RWPE2 (cell line): ENCODE measurements around the gene SHROOM3.

Source experiments
- ATAC-seq: fragments of 200-7000 bp; cut with Tn5 transposase; 3 replicates; pipeline ENCODE4 v1.9.1; 2021; ENCODE audit warnings: low read depth
- DNase-seq: peaks from one replicate; pipeline ENCODE4 v3.0.0-alpha.2; 2020; ENCODE audit warnings: low spot score
- H3K27ac ChIP-seq: fragments of 450-650 bp; 2 replicates; pipeline ENCODE4 v1.5.1; 2017; ENCODE audit warnings: mild to moderate bottlenecking; ENCODE audit not compliant: poor library complexity, severe bottlenecking
- H3K27me3 ChIP-seq: fragments of 250-450 bp; sonication (Bioruptor Pico); 2 replicates; pipeline ENCODE4 v1.5.1; 2021; ENCODE audit warnings: mild to moderate bottlenecking, moderate library complexity; ENCODE audit not compliant: insufficient read depth, poor library complexity, severe bottlenecking
- H3K36me3 ChIP-seq: fragments of 250-450 bp; sonication (Bioruptor Pico); 2 replicates; pipeline ENCODE4 v1.5.1; 2020; ENCODE audit warnings: low read depth, mild to moderate bottlenecking, moderate library complexity
- H3K4me1 ChIP-seq: fragments of 250-450 bp; sonication (Bioruptor Pico); 2 replicates; pipeline ENCODE4 v1.5.1; 2021; ENCODE audit warnings: mild to moderate bottlenecking, moderate library complexity; ENCODE audit not compliant: insufficient read depth, poor library complexity, severe bottlenecking
- H3K4me3 ChIP-seq: fragments of 250-450 bp; sonication (Bioruptor Pico); 2 replicates; pipeline ENCODE4 v1.5.1; 2021; ENCODE audit warnings: mild to moderate bottlenecking, moderate library complexity; ENCODE audit not compliant: severe bottlenecking
- H3K9me3 ChIP-seq: fragments of 250-450 bp; sonication (Bioruptor Pico); 2 replicates; pipeline ENCODE4 v1.5.1; 2021; ENCODE audit warnings: mild to moderate bottlenecking, moderate library complexity; ENCODE audit not compliant: severe bottlenecking
- CTCF ChIP-seq: fragments of 450-650 bp; IDR thresholded peaks from one replicate; pipeline ENCODE4 v1.5.1; 2017; ENCODE audit warnings: mild to moderate bottlenecking, moderate library complexity; ENCODE audit not compliant: poor library complexity, severe bottlenecking

SHROOM3 gene

DNA sequence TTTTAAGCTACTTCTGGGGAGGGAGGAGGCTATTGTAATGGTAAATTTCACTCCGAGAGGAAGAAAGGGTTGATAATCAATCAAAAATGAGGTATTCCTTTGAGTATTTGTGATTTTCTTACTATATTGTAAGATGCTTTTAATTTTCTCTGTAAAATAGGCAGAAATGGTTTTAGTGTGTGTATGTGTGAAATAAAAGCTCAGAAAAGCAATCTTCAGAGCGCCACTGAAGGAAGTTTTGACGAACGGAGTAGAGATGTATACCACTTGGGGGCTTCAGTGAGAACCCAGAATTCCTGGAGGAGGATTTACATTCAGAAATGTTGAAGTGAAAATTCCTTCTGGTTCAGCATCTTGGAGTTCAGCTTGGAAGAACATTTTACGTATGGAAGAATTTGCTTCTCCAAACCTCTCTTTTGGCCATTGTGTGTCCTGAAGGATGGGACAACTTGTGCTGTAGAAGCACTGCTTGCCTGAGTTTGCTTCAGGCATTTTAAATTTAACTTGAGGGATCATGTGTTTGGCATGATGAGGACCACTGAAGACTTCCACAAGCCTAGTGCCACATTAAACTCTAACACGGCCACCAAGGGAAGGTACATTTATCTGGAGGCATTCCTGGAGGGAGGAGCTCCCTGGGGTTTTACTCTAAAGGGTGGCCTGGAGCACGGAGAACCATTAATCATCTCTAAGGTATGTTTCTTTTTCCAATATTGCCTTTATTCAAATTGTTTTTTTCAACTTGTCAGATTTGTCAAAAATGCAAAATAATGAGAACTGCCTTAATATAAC, 695 bp downstream of the SHROOM3 start:
- no peaks in the 10 kb centered on the region for H3K36me3 ChIP-seq
- no peak overlapping the region for H3K27ac ChIP-seq
- no peaks in the 10 kb centered on the region for H3K9me3 ChIP-seq
- H3K4me1 ChIP-seq: peaks cover 3% of the 10 kb centered on the region
- TF ChIP-seq CTCF: no peak
- H3K4me3 ChIP-seq: no peak overlapping the region
- ATAC-seq (no peak), DNase-seq (no peak)
- H3K27me3 ChIP-seq: no peaks in the 10 kb centered on the region

- Histone ChIP-seq H3K4me3 (no peak overlapping the region), H3K9me3 (no peaks in the 10 kb centered on the region), H3K27ac (no peak overlapping the region), H3K36me3 (no peaks in the 10 kb centered on the region), H3K27me3 (no peaks in the 10 kb centered on the region), H3K4me1 (peaks cover 1% of the 10 kb centered on the region)
- no peak for TF ChIP-seq CTCF
- DNase-seq (no peak), ATAC-seq (no peak)
Measured at GRCh38 chr4:76439491-76439890, 4.5 kb downstream of the SHROOM3 start.

DNA sequence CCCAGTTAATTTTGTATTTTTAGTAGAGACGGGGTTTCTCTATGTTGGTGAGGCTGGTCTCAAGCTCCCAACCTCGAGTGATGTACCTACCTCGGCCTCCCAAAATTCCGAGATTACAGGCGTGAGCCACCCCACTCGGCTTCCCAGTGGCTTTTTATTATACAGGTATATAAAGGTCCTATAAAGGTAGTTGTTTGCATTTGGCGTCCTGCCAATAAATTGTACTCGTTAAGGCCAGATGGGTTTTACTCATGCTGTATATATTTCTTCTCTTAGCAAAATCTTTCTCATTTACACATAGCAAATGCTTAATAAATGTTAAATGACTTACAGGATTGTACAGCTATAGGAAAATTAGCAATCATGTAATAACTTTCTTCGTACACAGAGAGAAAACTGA, 6.9 kb downstream of the SHROOM3 start:
- ATAC-seq (no peak), DNase-seq (no peak)
- Histone ChIP-seq H3K27me3 (no peaks in the 10 kb centered on the region), H3K9me3 (no peaks in the 10 kb centered on the region), H3K4me3 (no peak overlapping the region), H3K4me1 (no peaks in the 10 kb centered on the region), H3K27ac (no peak overlapping the region), H3K36me3 (no peaks in the 10 kb centered on the region)
- no peak for TF ChIP-seq CTCF

DNA sequence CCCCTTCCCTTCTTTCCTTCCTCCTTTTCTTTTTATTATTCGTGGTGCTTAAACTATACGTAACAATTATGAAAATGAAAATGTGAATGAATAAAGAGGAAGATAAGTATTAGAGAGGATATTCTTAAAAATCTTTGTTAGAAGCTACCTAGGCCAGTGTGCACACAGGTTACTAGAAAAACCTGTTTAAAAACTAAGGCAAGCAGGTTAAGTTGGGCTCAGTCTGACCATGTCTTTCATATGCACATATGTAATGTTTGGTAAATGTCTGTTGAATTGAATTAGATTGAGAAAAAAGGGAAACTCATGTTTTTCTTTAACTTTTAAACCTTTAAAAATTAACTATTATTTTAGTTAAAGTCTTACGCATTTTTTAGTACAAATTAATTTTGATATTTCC, 7.8 kb downstream of the SHROOM3 start:
- no peak for ATAC-seq
- DNase-seq: no peak
- no peaks in the 10 kb centered on the region for H3K9me3 ChIP-seq
- no peaks in the 10 kb centered on the region for H3K36me3 ChIP-seq
- no peak for TF ChIP-seq CTCF
- H3K27me3 ChIP-seq: no peaks in the 10 kb centered on the region
- H3K4me1 ChIP-seq: no peaks in the 10 kb centered on the region
- no peak overlapping the region for H3K4me3 ChIP-seq
- no peak overlapping the region for H3K27ac ChIP-seq

DNA sequence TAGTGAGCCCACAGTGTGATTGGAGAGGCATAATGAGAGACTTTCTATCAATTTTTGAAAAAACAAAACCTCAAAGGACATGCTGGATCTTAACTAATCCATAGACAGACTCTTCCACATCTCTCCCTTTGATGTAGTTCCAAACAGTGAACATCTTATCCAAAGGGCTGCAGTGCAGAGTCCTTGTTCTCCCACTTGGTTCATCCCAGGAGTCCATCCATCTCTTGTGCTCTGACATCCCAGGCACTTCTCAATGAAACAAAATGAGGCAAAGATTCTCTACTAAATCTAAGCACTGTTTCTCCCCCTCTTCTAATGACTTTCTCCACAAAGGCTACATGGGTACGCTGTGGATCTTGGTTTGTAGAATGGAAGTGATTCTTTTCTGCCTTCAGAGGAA, 8.3 kb downstream of the SHROOM3 start:
- no peak for ATAC-seq

More for the DNA sequence above, 8.3 kb downstream of the SHROOM3 start:
- H3K27ac ChIP-seq: no peak overlapping the region
- no peaks in the 10 kb centered on the region for H3K36me3 ChIP-seq
- no peaks in the 10 kb centered on the region for H3K4me1 ChIP-seq
- TF ChIP-seq CTCF: no peak
- H3K27me3 ChIP-seq: no peaks in the 10 kb centered on the region
- H3K4me3 ChIP-seq: no peak overlapping the region
- H3K9me3 ChIP-seq: no peaks in the 10 kb centered on the region
- DNase-seq: no peak
